ENCODE measurements around the gene EPB41L5.

DNA sequence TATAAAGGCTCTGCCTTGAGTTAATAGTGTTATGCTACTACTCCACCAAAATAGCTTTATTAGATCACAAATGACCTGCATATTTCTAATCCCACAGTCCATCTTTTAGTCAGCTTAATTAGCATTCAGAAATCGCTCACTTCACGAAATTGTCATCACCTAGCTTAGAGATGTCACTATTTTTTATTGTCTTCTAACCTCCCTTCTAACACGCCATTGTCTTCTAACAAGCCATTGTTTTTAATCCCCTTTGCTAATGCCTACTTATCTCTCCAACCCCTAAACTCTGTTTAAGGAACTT, 97.1 kb downstream of the EPB41L5 start:
- TF ChIP-seq, protein P1, sequence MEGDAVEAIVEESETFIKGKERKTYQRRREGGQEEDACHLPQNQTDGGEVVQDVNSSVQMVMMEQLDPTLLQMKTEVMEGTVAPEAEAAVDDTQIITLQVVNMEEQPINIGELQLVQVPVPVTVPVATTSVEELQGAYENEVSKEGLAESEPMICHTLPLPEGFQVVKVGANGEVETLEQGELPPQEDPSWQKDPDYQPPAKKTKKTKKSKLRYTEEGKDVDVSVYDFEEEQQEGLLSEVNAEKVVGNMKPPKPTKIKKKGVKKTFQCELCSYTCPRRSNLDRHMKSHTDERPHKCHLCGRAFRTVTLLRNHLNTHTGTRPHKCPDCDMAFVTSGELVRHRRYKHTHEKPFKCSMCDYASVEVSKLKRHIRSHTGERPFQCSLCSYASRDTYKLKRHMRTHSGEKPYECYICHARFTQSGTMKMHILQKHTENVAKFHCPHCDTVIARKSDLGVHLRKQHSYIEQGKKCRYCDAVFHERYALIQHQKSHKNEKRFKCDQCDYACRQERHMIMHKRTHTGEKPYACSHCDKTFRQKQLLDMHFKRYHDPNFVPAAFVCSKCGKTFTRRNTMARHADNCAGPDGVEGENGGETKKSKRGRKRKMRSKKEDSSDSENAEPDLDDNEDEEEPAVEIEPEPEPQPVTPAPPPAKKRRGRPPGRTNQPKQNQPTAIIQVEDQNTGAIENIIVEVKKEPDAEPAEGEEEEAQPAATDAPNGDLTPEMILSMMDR (IDR thresholded peaks at IDR 0.05; ENCODE audit: extremely low read depth in 1 of 2, insufficient read depth in 1 of 2, low read depth in 1 of 2, low read length in 2 of 2): no peak
- TF ChIP-seq POLR2A (IDR thresholded peaks at IDR 0.05; ENCODE audit: low read depth, low read length) (no peak), EZH2 (IDR thresholded peaks at IDR 0.05; ENCODE audit: borderline replicate concordance, low read depth, low read length, severe bottlenecking) (no peak), MYC (IDR thresholded peaks at IDR 0.05; ENCODE audit: low read depth, low read length) (no peak)
- TF ChIP-seq, protein P2, sequence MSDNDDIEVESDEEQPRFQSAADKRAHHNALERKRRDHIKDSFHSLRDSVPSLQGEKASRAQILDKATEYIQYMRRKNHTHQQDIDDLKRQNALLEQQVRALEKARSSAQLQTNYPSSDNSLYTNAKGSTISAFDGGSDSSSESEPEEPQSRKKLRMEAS (IDR thresholded peaks at IDR 0.05; ENCODE audit: insufficient read depth, insufficient read length): no peak
